Lower leg skin (tissue), 3 donors: ENCODE measurements around the gene TNFRSF1B.

Experiments
- CTCF ChIP-seq, 3 donors: fragments of 450-650 bp; IDR thresholded peaks; one replicate each; pipeline ENCODE4 v1.5.1; 2016; ENCODE audit warnings: antibody characterized with exemption in 3 of 3, mild to moderate bottlenecking in 3 of 3, moderate library complexity in 2 of 3
- POLR2A ChIP-seq, 2 donors: fragments of 450-650 bp; IDR thresholded peaks; one replicate each; pipeline ENCODE4 v1.6.1; 2016 to 2017; ENCODE audit warnings: antibody characterized with exemption in 2 of 2, mild to moderate bottlenecking in 1 of 2, moderate library complexity in 1 of 2

GRCh38 chr1:12201352-12202189 is 34.8 kb downstream of the TNFRSF1B start:
- no peak for TF ChIP-seq CTCF (IDR thresholded peaks at IDR 0.05)
- TF ChIP-seq POLR2A (IDR thresholded peaks at IDR 0.05): no peak
